MM.1S (cell line): ENCODE measurements around the gene GRID2IP.

Experiments used
- DNase-seq: peaks from one replicate; pipeline ENCODE4 v3.0.0-alpha.2; 2015
- H2AFZ ChIP-seq: fragments of 300-600 bp; sonication (generic); 2 replicates; pipeline ENCODE4 v1.6.0; 2016; ENCODE audit warnings: antibody characterized with exemption, low read length
- H3F3A ChIP-seq: fragments of 300-600 bp; sonication (generic); 2 replicates; pipeline ENCODE4 v1.6.1; 2016; ENCODE audit warnings: mild to moderate bottlenecking, antibody characterized with exemption, low read length, moderate library complexity, mixed read lengths; ENCODE audit not compliant: insufficient read depth
- H3K27ac ChIP-seq: fragments of 300-600 bp; sonication (generic); 2 replicates; pipeline ENCODE4 v1.5.1; 2016; ENCODE audit warnings: mild to moderate bottlenecking, low read length
- H3K27me3 ChIP-seq: fragments of 300-600 bp; sonication (generic); replicated peaks from 2 replicates; pipeline ENCODE4 v1.6.0; 2016; ENCODE audit warnings: low read length; ENCODE audit not compliant: insufficient read depth
- H3K36me3 ChIP-seq: fragments of 300-600 bp; sonication (generic); replicated peaks from 2 replicates; pipeline ENCODE4 v1.6.1; 2016; ENCODE audit warnings: mild to moderate bottlenecking, low read length, mixed read lengths; ENCODE audit not compliant: insufficient read depth
- H3K4me1 ChIP-seq: fragments of 300-600 bp; sonication (generic); 2 replicates; pipeline ENCODE4 v1.6.1; 2016; ENCODE audit warnings: low read length, mixed read lengths
- H3K4me2 ChIP-seq: fragments of 300-600 bp; sonication (generic); 2 replicates; pipeline ENCODE4 v1.6.0; 2016; ENCODE audit warnings: low read depth, low read length
- H3K4me3 ChIP-seq: fragments of 300-600 bp; sonication (generic); 2 replicates; pipeline ENCODE4 v1.5.1; 2016; ENCODE audit warnings: low read length, mixed read lengths
- H3K79me2 ChIP-seq: fragments of 300-600 bp; sonication (generic); 2 replicates; pipeline ENCODE4 v1.6.1; 2016; ENCODE audit warnings: mixed run types, low read length, mixed read lengths
- H3K9ac ChIP-seq: fragments of 300-600 bp; sonication (generic); 2 replicates; pipeline ENCODE4 v1.6.1; 2016; ENCODE audit warnings: low read length, mixed read lengths
- H3K9me2 ChIP-seq: fragments of 300-600 bp; sonication (generic); replicated peaks from 2 replicates; pipeline ENCODE4 v1.6.1; 2016; ENCODE audit warnings: mild to moderate bottlenecking, low read length, mixed read lengths; ENCODE audit not compliant: insufficient read depth
- H3K9me3 ChIP-seq: fragments of 300-600 bp; sonication (generic); replicated peaks from 2 replicates; pipeline ENCODE4 v1.6.1; 2016; ENCODE audit warnings: mild to moderate bottlenecking, low read length, mixed read lengths; ENCODE audit not compliant: insufficient read depth
- H4K20me1 ChIP-seq: fragments of 300-600 bp; sonication (generic); 2 replicates; pipeline ENCODE4 v1.6.1; 2016; ENCODE audit warnings: mild to moderate bottlenecking, low read length, moderate library complexity, mixed read lengths; ENCODE audit not compliant: insufficient read depth
- EZH2 ChIP-seq: fragments of 300-600 bp; sonication (generic); optimal IDR thresholded peaks from 2 replicates; pipeline ENCODE3; 2017; ENCODE audit warnings: low read depth, mild to moderate bottlenecking, antibody characterized with exemption, low read length, mixed read lengths
- EZH2phosphoT487 ChIP-seq: fragments of 300-600 bp; sonication (generic); IDR thresholded peaks from 2 replicates; pipeline ENCODE4 v1.6.1; 2018; ENCODE audit warnings: antibody characterized with exemption, low read length
- TF ChIP-seq, protein P1 (sequence below): fragments of 300-600 bp; sonication (generic); IDR thresholded peaks from 2 replicates; pipeline ENCODE4 v1.5.1; 2016; ENCODE audit warnings: antibody characterized with exemption, low read length, mixed read lengths

Gene GRID2IP

DNA sequence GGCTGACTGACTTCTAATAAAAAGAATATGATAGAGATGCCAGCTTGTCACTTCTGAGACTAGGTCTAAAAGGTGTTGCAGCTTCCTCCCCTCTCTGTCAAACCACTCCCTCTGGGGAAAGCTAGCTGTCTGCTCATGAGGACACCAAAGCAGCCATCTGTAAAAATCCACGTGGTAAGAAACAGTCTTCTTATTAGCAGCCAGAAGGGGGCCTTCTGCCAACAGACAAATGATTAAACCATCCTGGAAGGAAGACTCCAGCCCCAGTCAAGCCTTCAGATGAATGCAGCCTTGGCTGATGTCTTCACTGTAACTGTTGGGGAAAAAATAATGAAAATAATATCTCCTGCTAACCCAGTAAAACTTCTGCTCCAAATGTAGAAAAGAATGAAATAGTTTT, 61.6 kb downstream of the GRID2IP start:
- no peak overlapping the region for H2AFZ ChIP-seq
- H3K4me1 ChIP-seq: no peaks in the 10 kb centered on the region
- TF ChIP-seq EZH2: no peak
- no peak overlapping the region for H3K27ac ChIP-seq
- H3K9me3 ChIP-seq: no peaks in the 10 kb centered on the region
- no peaks in the 10 kb centered on the region for H4K20me1 ChIP-seq
- no peaks in the 10 kb centered on the region for H3K79me2 ChIP-seq
- H3F3A ChIP-seq: no peaks in the 10 kb centered on the region
- no peak overlapping the region for H3K9ac ChIP-seq
- no peak overlapping the region for H3K4me3 ChIP-seq
- no peaks in the 10 kb centered on the region for H3K36me3 ChIP-seq
- H3K9me2 ChIP-seq: no peaks in the 10 kb centered on the region
- no peaks in the 10 kb centered on the region for H3K27me3 ChIP-seq
- no peak overlapping the region for H3K4me2 ChIP-seq
- peak; percentile 5 for DNase-seq

DNA sequence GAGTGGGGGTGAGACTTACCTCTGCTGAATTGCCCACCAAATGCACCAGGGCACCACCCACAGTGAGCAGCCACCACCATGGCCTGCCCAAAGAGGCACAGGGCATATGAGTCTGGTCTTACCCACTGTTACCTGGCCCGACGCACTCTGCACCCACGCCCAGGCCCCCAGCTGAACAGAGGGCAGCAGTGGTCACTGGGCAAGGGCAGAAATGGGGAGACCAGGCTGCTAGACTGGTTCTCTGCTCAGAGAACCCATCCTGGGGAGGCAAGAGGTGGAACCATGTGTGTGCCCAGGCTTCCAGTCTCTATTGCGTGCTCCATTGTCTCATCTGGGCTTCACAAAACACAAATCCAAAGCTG, 64.1 kb downstream of the GRID2IP start:
- DNase-seq: no peak
- Histone ChIP-seq H3F3A (no peaks in the 10 kb centered on the region), H3K4me1 (peaks cover 6% of the 10 kb centered on the region), H4K20me1 (0 out of 2 replicates have a peak, but pooled peaks cover 2% of the 10 kb centered on the region), H3K9ac (no peak overlapping the region), H3K79me2 (peaks cover 17% of the 10 kb centered on the region), H3K36me3 (no peaks in the 10 kb centered on the region), H3K27ac (no peak overlapping the region), H3K9me3 (no peaks in the 10 kb centered on the region), H3K4me3 (no peak overlapping the region), H3K27me3 (no peaks in the 10 kb centered on the region), H3K9me2 (no peaks in the 10 kb centered on the region), H2AFZ (no peak overlapping the region), H3K4me2 (no peak overlapping the region)
- TF ChIP-seq EZH2 (no peak), EZH2phosphoT487 (no peak)
- TF ChIP-seq, protein P1, sequence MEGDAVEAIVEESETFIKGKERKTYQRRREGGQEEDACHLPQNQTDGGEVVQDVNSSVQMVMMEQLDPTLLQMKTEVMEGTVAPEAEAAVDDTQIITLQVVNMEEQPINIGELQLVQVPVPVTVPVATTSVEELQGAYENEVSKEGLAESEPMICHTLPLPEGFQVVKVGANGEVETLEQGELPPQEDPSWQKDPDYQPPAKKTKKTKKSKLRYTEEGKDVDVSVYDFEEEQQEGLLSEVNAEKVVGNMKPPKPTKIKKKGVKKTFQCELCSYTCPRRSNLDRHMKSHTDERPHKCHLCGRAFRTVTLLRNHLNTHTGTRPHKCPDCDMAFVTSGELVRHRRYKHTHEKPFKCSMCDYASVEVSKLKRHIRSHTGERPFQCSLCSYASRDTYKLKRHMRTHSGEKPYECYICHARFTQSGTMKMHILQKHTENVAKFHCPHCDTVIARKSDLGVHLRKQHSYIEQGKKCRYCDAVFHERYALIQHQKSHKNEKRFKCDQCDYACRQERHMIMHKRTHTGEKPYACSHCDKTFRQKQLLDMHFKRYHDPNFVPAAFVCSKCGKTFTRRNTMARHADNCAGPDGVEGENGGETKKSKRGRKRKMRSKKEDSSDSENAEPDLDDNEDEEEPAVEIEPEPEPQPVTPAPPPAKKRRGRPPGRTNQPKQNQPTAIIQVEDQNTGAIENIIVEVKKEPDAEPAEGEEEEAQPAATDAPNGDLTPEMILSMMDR: no peak

DNA sequence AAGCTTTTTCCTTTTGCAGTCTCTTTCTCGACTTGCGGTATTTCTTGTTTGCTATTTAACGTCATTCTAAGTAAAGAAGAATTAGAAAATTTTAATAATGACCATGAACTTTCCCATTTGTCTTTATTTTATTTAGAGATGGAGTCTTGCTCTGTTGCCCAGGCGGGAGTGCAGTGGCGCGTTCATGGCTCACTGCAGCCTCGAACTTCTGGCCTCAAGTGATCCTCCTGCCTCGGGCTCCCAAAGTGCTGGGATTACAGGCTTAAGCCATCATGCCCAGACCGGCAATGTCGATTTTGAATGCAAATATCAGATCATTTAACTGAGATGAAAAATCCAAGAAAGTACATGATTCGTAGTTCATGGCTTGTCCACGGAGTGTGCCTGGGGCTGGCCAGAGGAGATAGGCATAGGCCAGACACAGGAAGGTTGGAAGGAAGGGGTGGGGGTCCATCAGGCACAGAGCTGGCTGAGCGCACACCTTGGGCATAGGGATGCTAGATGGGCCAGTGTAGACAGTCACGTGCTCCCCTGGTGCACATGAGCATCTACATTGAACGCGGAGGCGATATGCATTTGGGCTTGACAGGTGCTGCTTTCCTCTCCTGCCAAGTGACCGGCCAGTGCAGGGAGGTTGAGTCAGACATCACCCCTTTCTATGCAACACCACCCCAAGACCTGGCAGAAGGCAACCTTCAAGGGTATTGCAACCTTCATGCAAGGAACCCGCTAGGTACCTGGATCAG, 64.7 kb downstream of the GRID2IP start:
- Histone ChIP-seq H3K9me2 (no peaks in the 10 kb centered on the region), H3K4me1 (peaks cover 7% of the 10 kb centered on the region), H3F3A (no peaks in the 10 kb centered on the region), H3K27me3 (no peaks in the 10 kb centered on the region), H4K20me1 (0 out of 2 replicates have a peak, but pooled peaks cover 3% of the 10 kb centered on the region), H3K4me3 (no peak overlapping the region), H3K4me2 (no peak overlapping the region), H2AFZ (no peak overlapping the region), H3K9ac (no peak overlapping the region), H3K9me3 (no peaks in the 10 kb centered on the region), H3K27ac (no peak overlapping the region), H3K36me3 (no peaks in the 10 kb centered on the region), H3K79me2 (peaks cover 23% of the 10 kb centered on the region)
- TF ChIP-seq EZH2phosphoT487: no peak
- no peak for DNase-seq

DNA sequence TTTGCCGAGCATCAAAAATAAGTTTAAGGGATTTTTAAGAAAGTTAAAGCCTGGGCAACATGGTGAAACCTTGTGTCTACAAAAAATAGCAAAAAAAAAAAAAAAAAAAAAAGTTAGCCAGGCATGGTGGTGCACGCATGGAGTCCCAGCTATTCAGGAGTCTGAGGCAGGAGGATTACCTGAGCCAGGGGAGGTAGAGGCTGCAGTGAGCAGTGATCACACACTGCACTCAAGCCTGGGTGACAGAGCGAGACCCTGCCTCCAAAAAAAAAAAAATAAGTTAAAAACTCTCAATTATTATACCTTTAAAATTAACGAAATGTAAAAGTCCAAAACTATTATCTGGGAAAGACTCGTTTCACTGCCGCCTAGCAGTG, 68.5 kb downstream of the GRID2IP start:
- Histone ChIP-seq H3K9ac (peak overlapping the region; percentile 83; the same call in 1 of the 2 replicates), H3K4me2 (peak overlapping the region; percentile 74), H3F3A (no peaks in the 10 kb centered on the region), H2AFZ (no peak overlapping the region), H3K79me2 (peaks cover 61% of the 10 kb centered on the region), H3K4me3 (peak overlapping the region; percentile 90), H3K36me3 (no peaks in the 10 kb centered on the region), H3K9me2 (no peaks in the 10 kb centered on the region), H3K4me1 (peaks cover 7% of the 10 kb centered on the region), H4K20me1 (peaks cover 13% of the 10 kb centered on the region), H3K27me3 (no peaks in the 10 kb centered on the region), H3K9me3 (no peaks in the 10 kb centered on the region), H3K27ac (peak overlapping the region; percentile 50; the same call in 1 of the 2 replicates)
- DNase-seq: no peak
- no peak for TF ChIP-seq EZH2
- TF ChIP-seq, protein P1: no peak
- TF ChIP-seq EZH2phosphoT487: no peak
